Measurements from ENCODE around the gene MTHFS.
A peak's percentile ranks its signal among the peaks of the same experiment; 100 is the strongest.
"Not testable (repeated sequence)": the region's sequence is repeated elsewhere in the genome, so short reads cannot be mapped to it uniquely, and the experiment has no call there.

MTHFS gene

DNA sequence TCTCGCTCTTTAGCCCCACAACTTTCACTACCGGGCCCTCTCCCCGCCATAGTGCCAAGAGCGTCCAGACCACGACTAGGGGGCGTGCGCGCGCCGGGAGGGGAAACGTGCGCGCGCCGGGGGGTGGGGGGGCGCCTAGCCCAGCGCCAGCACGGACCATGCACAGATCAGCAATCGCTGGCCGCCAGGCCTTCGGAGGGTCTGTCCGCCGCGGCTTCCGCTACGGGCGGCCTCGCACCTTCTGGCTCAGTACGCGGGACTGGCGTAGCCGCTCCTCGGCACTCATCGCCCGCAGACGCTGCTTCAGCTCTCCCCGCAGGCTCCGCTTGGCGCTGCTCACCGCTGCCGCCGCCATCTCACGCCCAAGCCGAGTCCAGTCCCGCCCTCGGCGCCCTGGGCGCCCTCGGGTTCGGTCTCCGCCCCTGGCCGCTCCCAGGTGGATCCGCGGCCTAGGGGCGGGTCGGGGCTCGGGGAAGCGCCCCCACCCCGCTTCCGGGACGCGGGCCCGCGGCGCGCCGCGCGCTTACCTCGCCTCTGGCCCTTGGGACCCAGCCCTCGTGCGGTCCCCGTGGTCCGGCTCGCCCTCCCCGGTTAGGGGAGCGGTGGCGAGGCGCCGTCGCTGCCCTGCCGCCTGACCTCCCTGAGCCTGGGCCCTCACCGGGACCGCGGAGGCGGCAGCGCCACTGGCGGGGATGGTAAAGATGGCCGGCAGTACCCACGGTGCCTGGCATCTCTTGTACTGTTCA, at the start of gene MTHFS:
MTHFS (minus strand) TSS at position 381 of the 746 bp plus-strand sequence; CDS start at position 355, 26 bp downstream.
- DNase-seq (ENCODE audit: low spot score) = peak; percentile 82

DNA sequence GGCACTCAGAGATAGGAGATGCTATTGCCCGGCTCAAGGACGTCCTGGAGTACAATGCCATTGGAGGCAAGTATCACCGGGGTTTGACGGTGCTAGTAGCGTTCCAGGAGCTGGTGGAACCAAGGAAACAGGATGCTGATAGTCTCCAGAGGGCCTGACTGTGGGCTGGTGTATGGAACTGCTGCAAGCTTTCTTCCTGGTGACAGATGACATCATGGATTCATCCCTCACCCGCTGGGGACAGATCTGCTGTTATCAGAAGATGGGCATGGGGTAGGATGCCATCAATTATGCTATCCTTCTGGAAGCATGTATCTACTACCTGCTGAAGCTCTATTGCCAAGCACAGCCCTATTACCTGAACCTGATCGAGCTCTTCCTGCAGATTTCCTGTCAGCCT, 47.8 kb upstream of the MTHFS start:
- DNase-seq (ENCODE audit: low spot score) = no peak

DNA sequence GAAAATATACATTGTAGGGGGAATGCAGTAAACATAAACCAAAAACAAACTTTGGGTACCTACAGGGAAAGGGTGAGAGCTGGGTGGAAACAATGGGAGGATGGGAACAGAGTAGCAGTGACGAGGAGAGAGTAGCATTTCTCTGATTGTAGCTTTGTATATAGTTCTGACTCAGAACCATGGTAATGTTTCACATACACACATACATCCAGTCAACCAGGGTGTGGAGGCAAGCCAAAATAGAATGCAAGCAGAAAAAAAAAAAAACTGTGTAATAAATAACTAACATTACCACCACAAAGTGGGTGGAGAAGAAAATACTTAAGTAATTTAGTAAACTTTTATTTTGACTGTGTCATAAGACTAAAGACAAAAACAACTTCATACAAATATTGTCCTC, 47.0 kb upstream of the MTHFS start:
- DNase-seq (ENCODE audit: low spot score) = no peak

DNA sequence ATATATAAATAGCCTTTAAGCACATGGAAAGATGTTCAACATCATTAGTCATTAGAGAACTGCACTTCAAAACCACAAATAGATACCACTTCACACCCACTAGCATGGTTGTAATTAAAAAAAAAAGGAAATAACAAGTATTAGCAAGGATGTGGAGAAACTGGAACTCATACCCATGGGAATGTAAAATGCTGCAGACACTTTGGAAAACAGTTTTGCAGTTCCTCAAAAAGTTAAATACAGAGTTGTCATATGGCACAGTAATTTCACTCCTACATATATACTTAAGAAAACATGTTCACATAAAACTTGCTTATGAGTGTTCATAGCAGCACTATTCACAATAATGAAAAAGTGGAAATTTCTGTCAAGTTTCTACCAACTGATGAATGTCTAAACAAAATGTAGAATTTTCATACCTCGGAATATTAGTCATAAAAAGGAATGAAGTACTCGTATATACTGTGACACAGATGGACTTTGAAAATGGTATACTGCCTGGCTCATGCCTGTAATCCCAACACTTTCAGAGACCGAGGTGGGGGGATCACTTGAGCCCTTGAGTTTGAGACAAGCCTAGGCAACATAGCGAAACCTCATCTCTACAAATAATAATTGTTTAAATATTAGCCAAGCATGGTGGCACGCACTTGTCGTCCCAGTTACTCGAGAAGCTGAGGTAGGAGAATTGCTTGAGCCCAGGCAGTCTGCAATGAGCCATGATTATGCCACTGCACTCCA, 46.1 kb upstream of the MTHFS start:
- no peak for DNase-seq (ENCODE audit: low spot score)

DNA sequence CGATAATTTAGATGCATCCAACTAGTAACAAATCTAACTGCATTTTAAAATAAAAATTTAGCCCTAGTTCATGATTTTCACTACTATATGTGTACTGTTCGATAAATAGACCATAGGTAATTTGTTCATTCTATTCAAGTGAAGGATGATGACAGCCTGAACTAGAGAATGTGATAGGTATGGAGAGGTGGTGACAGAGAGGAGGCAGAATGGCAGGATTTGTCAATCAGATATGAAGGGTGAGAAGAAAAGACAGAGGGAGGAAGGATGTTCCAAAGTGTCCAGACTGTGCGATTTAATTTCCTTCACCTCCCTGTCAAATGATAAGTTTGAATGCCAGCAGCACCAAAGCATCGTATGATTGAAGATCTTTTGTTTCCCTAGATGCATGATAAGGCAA, 42.6 kb upstream of the MTHFS start:
- DNase-seq (ENCODE audit: low spot score) = no peak

DNA sequence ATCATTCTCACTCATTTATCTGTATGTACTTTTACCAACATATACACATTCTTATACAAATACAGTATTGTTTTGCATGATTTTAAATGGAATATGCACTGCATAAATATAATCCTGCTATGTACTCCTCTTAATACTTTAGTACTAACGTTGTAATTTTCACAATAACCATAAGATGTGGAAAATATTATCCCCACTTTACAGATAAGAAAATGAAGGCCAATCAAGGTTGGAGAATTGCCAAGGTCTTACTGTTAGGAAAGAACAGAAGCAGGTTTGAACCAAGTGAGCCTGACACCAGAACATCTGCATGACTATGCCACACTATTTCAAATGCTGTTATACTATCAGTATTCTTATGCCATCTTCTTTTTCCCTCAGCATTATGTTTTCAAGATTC, 41.3 kb upstream of the MTHFS start:
- no peak for DNase-seq (ENCODE audit: low spot score)

DNA sequence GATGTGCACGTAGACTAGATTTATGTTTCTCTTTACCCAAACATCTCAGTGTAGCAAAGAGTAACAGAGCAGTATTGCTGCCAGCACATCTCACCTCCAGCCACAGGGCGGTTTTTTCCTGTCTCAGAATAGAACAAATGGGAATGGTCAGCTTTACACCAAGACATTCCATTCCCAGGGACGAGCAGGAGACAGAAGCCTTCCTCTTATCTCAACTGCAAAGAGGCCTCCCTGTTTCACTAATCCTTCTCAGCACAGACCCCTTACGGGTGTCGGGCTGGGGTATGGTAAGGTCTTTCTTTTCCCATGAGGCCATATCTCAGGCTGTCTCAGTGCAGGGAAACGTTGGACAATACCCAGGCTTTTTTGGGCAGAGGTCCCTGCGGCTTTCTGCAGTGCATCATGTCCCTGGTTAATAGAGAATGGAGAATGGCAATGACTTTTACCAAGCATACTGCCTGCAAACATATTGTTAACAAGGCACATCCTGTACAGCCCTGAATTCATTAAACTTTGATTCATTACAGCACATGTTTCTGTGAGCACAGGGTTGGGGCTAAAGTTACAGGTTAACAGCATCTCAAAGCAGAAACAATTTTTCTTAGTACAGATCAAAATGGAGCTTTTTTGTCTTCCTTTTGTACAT, 38.9 kb upstream of the MTHFS start:
- not testable (repeated sequence) for DNase-seq (ENCODE audit: low spot score)

DNA sequence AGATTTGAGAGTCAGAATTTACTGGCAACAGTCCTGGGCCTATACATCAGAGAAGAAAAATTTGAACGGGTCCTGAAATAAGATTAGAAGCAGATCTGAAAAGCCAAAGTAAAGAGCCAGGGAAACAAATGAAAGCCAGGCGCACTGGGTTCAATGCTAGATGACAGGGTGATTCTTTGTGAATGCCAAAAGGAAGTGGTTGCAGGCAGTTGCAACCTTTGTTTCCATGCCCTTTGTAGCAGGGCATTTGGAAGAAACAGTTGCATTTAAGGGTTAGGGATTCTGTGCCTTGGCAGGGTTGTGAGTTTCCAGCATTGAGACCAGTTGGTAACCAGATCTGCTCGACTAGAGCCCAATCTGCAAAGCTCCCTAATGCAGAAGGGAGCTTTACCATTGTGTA, 36.4 kb upstream of the MTHFS start:
- DNase-seq (ENCODE audit: low spot score) = no peak

DNA sequence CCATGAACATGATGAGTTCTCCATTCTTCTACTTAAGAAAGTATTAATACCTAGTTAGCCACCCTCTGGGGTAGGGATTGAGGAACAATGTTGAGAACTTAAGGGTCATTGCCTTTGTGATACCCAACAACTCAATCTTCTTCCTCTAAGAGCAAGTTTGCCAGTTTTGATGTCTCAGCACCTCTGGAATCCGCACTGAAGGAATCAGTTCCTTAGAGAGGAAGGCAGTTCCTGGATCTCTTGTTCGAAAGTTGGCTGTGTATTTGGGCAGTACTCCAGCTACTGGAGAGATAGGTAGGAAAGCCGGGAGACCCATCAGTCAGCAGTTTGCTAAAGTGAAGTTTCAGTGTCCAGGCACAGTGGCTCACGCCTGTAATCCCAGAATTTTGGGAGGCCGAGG, 35.6 kb upstream of the MTHFS start:
- DNase-seq (ENCODE audit: low spot score) = no peak

DNA sequence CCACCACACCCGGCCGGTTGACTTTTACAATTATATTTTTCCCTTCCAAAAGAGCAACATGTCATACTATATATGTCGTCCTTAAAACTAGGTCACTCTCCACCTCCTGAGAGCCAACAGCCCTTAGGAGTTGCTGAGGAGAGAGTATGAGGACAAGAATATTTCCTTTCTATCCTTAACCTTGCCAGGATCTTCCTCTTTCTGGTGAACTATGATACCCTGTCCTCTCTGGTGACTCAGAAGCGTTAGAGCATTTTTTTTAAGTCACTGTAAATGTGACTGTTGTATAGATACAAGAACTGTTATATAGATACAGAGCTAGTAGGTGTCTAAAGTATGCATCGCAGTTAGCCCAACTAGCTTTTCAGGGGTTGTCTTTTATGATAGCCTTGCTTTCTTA, 33.7 kb upstream of the MTHFS start:
- no peak for DNase-seq (ENCODE audit: low spot score)

DNA sequence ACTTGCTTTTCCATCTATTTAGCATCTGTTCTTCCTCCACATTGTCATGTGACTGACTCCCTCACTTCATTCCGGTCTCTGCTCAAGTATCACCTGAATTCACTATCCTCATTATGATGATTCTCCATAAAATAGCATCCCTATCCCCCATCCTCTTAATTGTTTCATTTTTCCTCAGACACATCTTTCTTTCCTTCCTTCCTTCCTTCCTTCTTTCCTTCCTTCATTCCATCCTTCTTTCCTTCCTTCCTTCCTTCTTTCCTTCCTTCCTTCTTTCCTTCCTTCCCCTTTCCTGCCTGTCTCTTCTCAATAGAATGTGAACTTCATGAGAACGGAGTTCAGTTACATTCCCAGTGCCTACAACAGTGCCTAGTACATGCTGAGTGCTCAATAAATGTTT, 32.6 kb upstream of the MTHFS start:
- no peak for DNase-seq (ENCODE audit: low spot score)

DNA sequence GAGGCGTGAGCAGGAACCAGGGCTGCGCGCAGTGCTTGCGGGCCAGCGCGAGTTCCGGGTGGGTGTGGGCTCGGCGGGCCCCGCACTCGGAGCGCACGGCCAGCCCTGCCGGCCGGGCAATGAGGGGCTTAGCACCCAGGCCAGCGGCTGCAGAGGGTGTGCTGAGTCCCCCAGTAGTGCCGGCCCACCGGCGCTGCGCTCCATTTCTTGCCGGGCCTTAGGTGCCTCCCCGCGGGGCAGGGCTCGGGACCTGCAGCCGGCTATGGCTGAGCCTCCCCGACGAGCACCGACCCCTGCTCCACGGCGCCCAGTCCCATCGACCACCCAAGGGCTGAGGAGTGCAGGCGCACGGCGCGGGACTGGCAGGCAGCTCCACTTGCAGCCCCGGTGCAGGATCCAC, 29.3 kb upstream of the MTHFS start:
- not testable (repeated sequence) for DNase-seq (ENCODE audit: low spot score)

DNA sequence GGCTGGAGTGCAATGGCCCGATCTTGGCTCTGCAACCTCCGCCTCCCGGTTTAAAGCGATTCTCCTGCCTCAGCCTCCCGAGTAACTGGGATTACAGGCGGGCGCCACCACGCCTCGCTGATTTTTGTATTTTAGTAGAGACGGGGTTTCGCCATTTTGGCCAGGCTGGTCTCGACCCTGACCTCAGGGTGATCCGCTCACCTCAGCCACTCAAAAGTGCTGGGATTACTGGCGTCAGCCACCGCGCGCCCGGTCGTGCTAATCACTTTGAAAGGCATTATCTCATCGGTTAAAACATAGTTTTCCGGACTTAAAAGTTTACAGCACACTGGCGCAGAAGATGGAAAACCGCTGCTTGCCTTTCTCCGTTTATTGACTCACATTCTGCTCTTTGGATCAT, 27.6 kb upstream of the MTHFS start:
- DNase-seq (ENCODE audit: low spot score) = no peak

DNA sequence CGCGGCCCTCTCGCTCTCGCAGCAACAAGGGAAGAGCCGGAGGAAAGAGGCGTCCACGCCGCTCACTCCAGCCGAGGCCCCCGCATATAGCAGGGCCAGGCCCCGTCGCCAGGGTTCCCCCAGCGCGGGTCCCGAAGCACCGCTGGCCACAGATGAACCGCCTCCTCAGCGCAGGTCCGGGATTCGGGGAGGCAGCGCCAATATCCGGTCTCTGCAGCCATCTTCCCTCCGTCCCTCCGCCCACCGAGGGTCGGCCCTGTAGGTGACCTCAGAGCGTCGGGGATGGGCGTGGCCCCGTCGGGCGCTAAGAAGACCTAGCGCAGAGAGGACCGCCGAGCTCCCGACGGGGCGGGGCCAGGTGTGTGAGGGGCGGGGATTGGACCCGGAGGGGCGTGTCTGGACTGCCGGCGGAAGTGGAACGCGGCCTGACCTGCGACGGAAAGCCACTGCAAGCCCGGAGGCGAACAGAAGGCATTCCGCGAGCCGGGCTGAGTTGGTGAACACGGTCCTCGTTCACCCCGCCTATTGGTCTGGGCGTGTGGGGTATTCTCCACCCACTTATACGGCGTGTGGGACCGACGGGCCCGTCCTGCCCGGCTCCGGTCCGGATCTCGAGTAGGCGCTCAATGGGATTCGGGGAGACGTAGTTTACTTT, 26.8 kb upstream of the MTHFS start:
- DNase-seq (ENCODE audit: low spot score) = peak; percentile 96

DNA sequence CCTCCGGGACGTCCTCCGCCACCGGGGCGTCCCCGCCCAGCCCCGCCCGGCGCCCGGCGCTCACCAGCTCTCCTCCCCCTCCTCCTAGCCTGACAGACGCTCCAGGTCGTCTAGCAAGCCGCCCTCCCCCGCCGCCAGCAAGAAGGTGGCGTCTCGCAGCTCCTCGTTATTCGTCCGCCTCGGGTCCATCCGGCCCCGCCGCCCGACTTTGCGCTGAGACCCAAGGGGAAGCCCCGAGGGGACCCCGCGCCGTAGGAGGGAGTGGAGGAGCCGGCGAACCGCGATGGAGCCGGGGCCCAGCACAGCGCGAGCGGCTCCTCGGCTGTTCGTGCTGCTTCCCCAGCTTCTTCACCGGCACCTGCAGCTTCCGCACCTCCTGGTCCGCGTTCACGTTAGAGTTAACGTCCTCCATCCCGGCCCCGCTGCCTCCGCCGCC, 26.3 kb upstream of the MTHFS start:
- peak; percentile 55 for DNase-seq (ENCODE audit: low spot score)

DNA sequence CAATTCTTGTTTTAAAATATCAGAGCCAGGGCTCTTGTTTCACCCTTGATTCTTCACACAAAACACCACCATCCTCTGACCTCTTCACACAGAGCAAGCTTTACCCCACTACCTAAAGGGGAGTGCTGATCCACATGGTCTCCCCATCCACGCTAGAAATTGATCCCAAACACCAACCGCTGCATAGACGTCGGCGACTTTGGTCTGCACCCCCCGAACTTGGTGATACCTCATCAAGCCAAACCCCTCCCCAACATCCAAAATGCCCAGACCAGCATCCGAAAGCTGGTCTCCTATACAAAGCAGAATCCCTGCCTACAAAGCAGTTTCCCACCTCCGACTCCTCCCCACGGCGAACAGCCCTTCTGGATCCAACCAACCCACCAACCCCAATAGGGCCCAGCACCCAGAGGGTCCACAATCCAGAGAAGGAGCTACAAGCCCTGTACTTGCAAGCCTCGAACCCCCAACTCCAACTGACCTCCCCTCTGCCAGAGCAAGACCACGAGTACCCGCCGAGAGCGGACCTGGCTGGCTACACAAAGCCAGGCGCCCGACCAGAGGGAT, 25.8 kb upstream of the MTHFS start:
- peak; percentile 6 for DNase-seq (ENCODE audit: low spot score)

DNA sequence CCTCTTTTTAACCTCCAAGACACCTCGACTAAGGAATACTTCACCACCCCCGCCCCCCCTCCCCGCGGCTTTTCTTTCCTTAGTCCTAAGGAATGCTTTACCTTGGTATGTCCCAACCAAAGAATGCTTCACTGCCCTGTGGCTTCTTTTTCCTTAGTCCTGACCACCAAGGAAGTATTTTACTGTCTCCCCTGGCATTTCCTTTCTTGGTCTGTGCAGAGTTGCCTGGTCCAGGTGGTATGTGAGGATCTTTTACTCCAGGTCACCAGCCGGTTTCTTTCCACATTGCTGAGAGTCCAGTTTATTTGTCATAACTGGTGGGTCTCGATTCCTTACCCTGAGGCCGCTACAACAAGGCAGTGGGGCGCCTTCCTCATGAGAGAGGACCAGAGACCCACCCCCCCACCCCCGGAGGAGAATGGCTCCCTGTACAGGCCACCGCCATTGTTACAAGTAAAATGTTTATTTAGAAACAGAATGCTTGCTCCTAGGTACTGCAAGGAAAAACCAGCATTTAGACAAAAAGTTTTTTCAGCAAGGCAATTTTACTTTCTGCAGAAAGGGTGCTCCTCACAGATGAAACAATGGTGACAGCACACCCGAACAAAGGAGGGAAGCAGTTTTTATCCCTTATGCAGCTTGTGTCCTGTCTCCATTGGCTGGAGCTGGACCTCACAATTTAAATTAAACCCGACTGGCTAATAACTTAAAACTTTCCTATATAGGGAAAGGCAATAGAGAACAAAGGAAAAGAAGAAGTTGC, 23.1 kb upstream of the MTHFS start:
- DNase-seq (ENCODE audit: low spot score) = no peak

DNA sequence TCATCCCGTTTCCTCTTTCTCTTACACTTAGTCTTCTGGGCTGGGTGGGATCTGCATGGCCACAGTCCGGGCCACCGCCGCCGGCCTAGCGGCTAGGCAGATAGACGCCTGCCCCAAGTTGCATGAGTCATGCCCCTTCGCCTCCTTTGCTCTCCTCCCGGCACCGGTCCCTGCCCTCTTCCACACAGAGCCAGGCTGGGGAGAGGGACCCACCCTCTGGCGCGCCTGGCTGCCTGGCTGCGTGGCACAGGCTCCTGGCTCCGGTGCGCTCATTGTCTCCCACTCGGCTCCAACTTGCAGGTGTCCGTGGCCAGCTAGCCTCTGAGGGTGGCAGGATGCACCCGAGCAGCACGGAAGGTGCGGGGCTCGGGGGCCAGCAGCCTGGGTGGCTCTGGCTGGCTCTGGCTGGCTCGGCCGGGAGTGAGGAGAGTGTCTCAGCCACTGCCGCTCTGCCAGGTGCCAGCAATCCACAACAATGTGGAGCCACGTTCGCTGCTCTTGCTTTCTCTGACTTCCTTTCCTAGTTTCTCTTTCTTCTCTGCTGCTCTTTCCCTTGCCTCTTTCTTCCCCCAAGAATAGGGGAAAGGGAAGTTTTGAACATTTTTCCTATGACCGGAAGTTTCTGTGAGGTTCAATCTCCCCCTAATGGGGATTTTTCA, 22.4 kb upstream of the MTHFS start:
- no peak for DNase-seq (ENCODE audit: low spot score)

DNA sequence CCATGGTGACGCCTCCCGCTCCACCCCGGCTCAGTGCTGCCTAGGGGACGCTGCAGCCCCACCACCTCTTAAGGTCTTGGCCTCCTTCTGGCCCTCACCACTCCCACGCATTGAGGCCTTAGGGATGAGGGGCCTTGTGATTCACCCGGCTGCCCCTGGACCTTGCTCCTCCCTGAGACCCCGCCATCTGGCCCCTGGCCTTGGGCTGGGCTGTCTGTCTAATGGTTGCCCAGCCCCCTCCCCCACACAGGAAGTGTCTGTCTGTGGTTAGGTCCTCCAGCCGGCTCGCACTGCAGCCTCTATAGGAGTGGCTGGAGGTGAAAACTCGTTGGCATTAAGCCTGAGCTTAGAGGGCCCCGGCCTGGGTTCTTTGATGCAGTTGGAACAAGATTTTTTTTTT, 21.5 kb upstream of the MTHFS start:
- no peak for DNase-seq (ENCODE audit: low spot score)

DNA sequence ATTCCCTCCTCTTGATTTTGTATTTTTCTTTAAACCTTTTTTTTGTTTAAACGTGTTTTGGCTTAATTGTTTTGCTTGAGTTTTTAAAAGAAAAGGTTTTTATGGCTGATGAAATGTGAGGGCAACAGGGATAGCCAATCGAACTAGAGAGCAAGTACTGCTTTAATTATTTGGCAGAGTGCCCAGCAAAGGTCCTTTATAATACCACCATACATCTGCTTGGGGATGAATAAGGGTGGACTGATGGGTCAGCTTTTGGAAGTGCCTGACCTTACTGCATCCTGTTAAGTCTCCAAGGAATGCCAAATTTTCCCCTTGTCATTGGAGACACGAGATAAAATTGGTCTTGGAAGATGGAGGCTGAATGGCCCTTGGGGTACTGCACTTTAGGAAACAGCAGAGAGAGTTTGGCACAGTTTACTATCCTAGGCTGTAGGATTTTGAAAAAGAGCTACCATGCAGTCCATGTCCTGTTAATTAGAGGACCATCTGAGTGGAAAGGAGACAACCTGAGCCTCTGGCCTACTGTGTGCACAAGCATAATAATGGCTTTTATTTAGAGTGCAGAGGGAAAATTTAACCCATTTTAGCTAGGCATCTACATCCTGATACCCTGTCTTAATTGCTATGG, 19.8 kb upstream of the MTHFS start:
- no peak for DNase-seq (ENCODE audit: low spot score)
